Non-pigmented ciliary epithelial cell (primary cell): Measurements from ENCODE around the gene DSTYK.
"Not testable (repeated sequence)": the region's sequence is repeated elsewhere in the genome, so short reads cannot be mapped to it uniquely, and the experiment has no call there.

Source experiments
- DNase-seq: peaks from one replicate; pipeline ENCODE4 v3.0.0-alpha.2; 2010; ENCODE audit warnings: low read depth

The DSTYK gene

GRCh38 chr1:205241366-205242030 lies 30.0 kb upstream of the DSTYK start:
- DNase-seq = no peak

GRCh38 chr1:205240569-205240968 lies 29.1 kb upstream of the DSTYK start:
- DNase-seq = no peak

- no peak for DNase-seq
Observed at GRCh38 chr1:205240118-205240517, 28.6 kb upstream of the DSTYK start.

- DNase-seq = no peak
Observed at GRCh38 chr1:205239078-205239477, 27.6 kb upstream of the DSTYK start.

- DNase-seq = no peak
Observed at GRCh38 chr1:205237526-205238484, 26.3 kb upstream of the DSTYK start.

- no peak for DNase-seq
Observed at GRCh38 chr1:205236951-205237475, 25.5 kb upstream of the DSTYK start.

GRCh38 chr1:205236526-205236925 lies 25.0 kb upstream of the DSTYK start:
- DNase-seq = no peak

- no peak for DNase-seq
Observed at GRCh38 chr1:205235951-205236350, 24.4 kb upstream of the DSTYK start.

GRCh38 chr1:205233986-205234385 lies 22.5 kb upstream of the DSTYK start:
- not testable (repeated sequence) for DNase-seq

GRCh38 chr1:205232945-205233397 lies 21.5 kb upstream of the DSTYK start:
- no peak for DNase-seq

GRCh38 chr1:205232127-205232820 lies 20.8 kb upstream of the DSTYK start:
- DNase-seq = no peak

GRCh38 chr1:205230982-205231381 lies 19.5 kb upstream of the DSTYK start:
- no peak for DNase-seq

GRCh38 chr1:205229916-205230700 lies 18.6 kb upstream of the DSTYK start:
- no peak for DNase-seq

GRCh38 chr1:205229399-205229871 lies 17.9 kb upstream of the DSTYK start:
- no peak for DNase-seq

GRCh38 chr1:205228093-205228521 lies 16.6 kb upstream of the DSTYK start:
- DNase-seq = no peak

- no peak for DNase-seq
Observed at GRCh38 chr1:205227584-205228013, 16.1 kb upstream of the DSTYK start, which contains the start of gene TMCC2. TMCC2 (plus strand) TSS chr1:205227946; CDS start chr1:205228565, 619 bp downstream.

- DNase-seq = no peak
Observed at GRCh38 chr1:205226868-205227583, 15.5 kb upstream of the DSTYK start.

GRCh38 chr1:205225901-205226765 lies 14.6 kb upstream of the DSTYK start:
- no peak for DNase-seq

- DNase-seq = no peak
Observed at GRCh38 chr1:205224736-205225135, 13.2 kb upstream of the DSTYK start.
